Spleen (tissue), 7 donors: ENCODE results near the gene GAPVD1.

Source experiments
- CTCF ChIP-seq, 11 experiments: fragments of 200-600 bp in 7 of 11; fragments of 450-650 bp in 4 of 11; sonication (generic) in 4 of 11; IDR thresholded peaks in 8 of 11; conservative IDR thresholded peaks in 3 of 11; 1 replicate in 7 of 11; 2 replicates in 4 of 11; pipeline versions ENCODE4 v1.4.0 to v1.8.0; 2016 to 2021; ENCODE audit warnings: antibody characterized with exemption in 11 of 11, inconsistent platforms in 4 of 11, mild to moderate bottlenecking in 1 of 11
- POLR2AphosphoS5 ChIP-seq, 3 donors: sonication (generic); formaldehyde crosslinking; IDR thresholded peaks; one replicate each; pipeline ENCODE4 v1.5.1; 2017; ENCODE audit warnings: antibody characterized with exemption in 3 of 3
- donor health status: DM: no; HTN: no; CAD: no; lungs with moderate emphysema.
- donor health status: DM: no; HTN: no; CAD: no.
- donor health status: DM: no; HTN: no; CAD: no.

DNA sequence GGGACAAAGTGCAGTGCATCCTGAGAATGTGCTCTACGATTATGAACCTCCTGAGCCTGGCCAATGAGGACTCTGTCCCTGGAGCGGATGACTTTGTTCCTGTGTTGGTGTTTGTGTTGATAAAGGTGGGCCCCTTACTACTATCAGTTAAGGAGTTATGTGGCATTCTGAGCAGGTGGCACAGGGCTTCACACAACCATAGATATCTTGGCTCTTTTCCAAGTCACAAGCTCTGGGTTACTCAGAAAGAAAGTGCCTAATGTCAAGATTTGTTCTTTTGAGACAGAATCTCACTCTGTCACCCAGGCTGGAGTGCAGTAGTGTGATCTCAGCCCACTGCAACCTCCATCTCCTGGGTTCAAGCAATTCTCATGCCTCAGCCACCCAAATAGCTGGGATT lies 99.0 kb downstream of the GAPVD1 start:
- TF ChIP-seq CTCF (IDR thresholded peaks at IDR 0.05 in 8 of 11, conservative IDR thresholded peaks at IDR 0.05 in 3 of 11), result no peak
- TF ChIP-seq POLR2AphosphoS5 (IDR thresholded peaks at IDR 0.05), result no peak
